Panc1 (cell line): Measurements from ENCODE around the gene DPP7. TPM values are rescaled to one million over a fixed set of nuclear protein-coding genes. Genes with fewer than 3 reads are reported as not detected.

ENCODE experiments used
- ATAC-seq: fragments of 200-7000 bp; cut with Tn5 transposase; 2 replicates; pipeline ENCODE4 v1.9.1; 2020; ENCODE audit warnings: mild to moderate bottlenecking, moderate library complexity
- BruUV-seq: library from RNA; stranded (reverse); fragments of 400-500 nt; replicated peaks from 2 replicates; lab custom pipeline; 2021; lab: Mats Ljungman, UMichigan
- CTCF ChIA-PET: fragments of 300-600 bp; sonication (Branson Sonifier 250); formaldehyde crosslinking; loops from one replicate; lab custom pipeline; 2022; ENCODE audit warnings: antibody characterized with exemption; lab: Charles Lee
- POLR2A ChIA-PET: fragments of 300-600 bp; sonication (Branson Sonifier 250); formaldehyde crosslinking; loops from one replicate; lab custom pipeline; 2022; ENCODE audit warnings: antibody characterized with exemption; lab: Charles Lee
- DNase-seq: peaks from one replicate; pipeline ENCODE4 v3.0.0-alpha.2; 2010; ENCODE audit warnings: low read depth, low spot score
- H3K27ac ChIP-seq: 2 replicates; pipeline ENCODE4 v1.5.1; 2011; ENCODE audit warnings: mild to moderate bottlenecking, low read length, inconsistent platforms
- H3K27me3 ChIP-seq: fragments of 200-500 bp; sonication (Bioruptor generic); 2 replicates; pipeline ENCODE4 v1.6.0; 2014; ENCODE audit warnings: low read length, inconsistent platforms; ENCODE audit not compliant: control insufficient read depth, insufficient read depth
- H3K36me3 ChIP-seq: fragments of 200-500 bp; sonication (Bioruptor generic); 2 replicates; pipeline ENCODE4 v1.5.1; 2014; ENCODE audit warnings: inconsistent platforms, mild to moderate bottlenecking, low read length, moderate library complexity; ENCODE audit not compliant: control insufficient read depth, insufficient read depth
- H3K4me1 ChIP-seq: 2 replicates; pipeline ENCODE4 v1.5.1; 2011; ENCODE audit warnings: inconsistent platforms, mild to moderate bottlenecking, low read length, moderate library complexity; ENCODE audit not compliant: control insufficient read depth, insufficient read depth
- H3K4me3 ChIP-seq, 2 experiments: 2 replicates each; pipeline ENCODE4 v1.5.1; 2011 to 2012; ENCODE audit warnings: low read depth in 2 of 2, low read length in 2 of 2, mild to moderate bottlenecking in 2 of 2, inconsistent platforms in 1 of 2, moderate library complexity in 1 of 2
- H3K9me3 ChIP-seq: fragments of 200-500 bp; sonication (Bioruptor generic); 2 replicates; pipeline ENCODE4 v1.5.1; 2014; ENCODE audit warnings: low read depth, mild to moderate bottlenecking, inconsistent platforms, low read length, moderate library complexity; ENCODE audit not compliant: control insufficient read depth, insufficient read depth
- POLR2AphosphoS5 ChIP-seq: IDR thresholded peaks from 2 replicates; pipeline ENCODE4 v1.6.1; 2012; ENCODE audit warnings: mild to moderate bottlenecking, low read depth, low read length, moderate library complexity
- REST ChIP-seq, 2 experiments: IDR thresholded peaks; 2 replicates each; pipeline ENCODE4 v1.6.1; 2011 to 2012; ENCODE audit warnings: low read depth in 2 of 2, control low read depth in 1 of 2, low read length in 1 of 2, mild to moderate bottlenecking in 1 of 2, moderate library complexity in 1 of 2; ENCODE audit not compliant: insufficient read depth in 1 of 2
- SIN3A ChIP-seq: IDR thresholded peaks from 2 replicates; pipeline ENCODE4 v1.6.1; 2012; ENCODE audit warnings: low read depth, mild to moderate bottlenecking, low read length, moderate library complexity, borderline replicate concordance; ENCODE audit not compliant: insufficient read depth
- TCF7L2 ChIP-seq: IDR thresholded peaks from 2 replicates; pipeline ENCODE4 v1.6.1; 2011; ENCODE audit warnings: mild to moderate bottlenecking, low read depth, low read length, inconsistent platforms
- in situ Hi-C: cut with HindIII; loops from 2 replicates; pipeline ENCODE4 v1.10.0; 2016; ENCODE audit warnings: low sequenced_read_pairs, low pct_unique_long_range_greater_than_20kb
- intact Hi-C: fragments of 100-400 bp; cut with micrococcal nuclease; formaldehyde crosslinking; loops from one replicate; pipeline ENCODE4 v1.10.0; 2022; ENCODE audit not compliant: unreplicated experiment
- total RNA-seq: library from RNA; stranded (reverse); gene quantifications from one replicate; pipeline ENCODE4 v1.2.1, GENCODE V29; 2021; ENCODE audit not compliant: unreplicated experiment
- TF ChIP-seq, protein P1 (sequence below): fragments of 450-650 bp; IDR thresholded peaks from 2 replicates; pipeline ENCODE4 v1.5.1; 2017; ENCODE audit warnings: mild to moderate bottlenecking

DPP7 gene
- total RNA-seq, 1 experiment from 2014 or later, result 236 TPM

GRCh38 chr9:137163365-137163715, 48.8 kb upstream of the DPP7 start:
- H3K27ac ChIP-seq, result no peak overlapping the region
- intact Hi-C loops (no loop called here), in situ Hi-C loops (no loop called here)
- TF ChIP-seq POLR2AphosphoS5 (no peak), SIN3A (no peak), TCF7L2 (no peak), REST (IDR thresholded peaks at IDR 0.05; ENCODE audit: insufficient read depth in 1 of 2, low read depth in 2 of 2, low read length in 1 of 2) (no peak)
- TF ChIP-seq, protein P1, sequence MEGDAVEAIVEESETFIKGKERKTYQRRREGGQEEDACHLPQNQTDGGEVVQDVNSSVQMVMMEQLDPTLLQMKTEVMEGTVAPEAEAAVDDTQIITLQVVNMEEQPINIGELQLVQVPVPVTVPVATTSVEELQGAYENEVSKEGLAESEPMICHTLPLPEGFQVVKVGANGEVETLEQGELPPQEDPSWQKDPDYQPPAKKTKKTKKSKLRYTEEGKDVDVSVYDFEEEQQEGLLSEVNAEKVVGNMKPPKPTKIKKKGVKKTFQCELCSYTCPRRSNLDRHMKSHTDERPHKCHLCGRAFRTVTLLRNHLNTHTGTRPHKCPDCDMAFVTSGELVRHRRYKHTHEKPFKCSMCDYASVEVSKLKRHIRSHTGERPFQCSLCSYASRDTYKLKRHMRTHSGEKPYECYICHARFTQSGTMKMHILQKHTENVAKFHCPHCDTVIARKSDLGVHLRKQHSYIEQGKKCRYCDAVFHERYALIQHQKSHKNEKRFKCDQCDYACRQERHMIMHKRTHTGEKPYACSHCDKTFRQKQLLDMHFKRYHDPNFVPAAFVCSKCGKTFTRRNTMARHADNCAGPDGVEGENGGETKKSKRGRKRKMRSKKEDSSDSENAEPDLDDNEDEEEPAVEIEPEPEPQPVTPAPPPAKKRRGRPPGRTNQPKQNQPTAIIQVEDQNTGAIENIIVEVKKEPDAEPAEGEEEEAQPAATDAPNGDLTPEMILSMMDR, result no peak
- ChIA-PET CTCF (interaction anchor here (0.6 to 1.1 kb wide), 3 partner anchors 12 to 39 kb away, joined by 5 to 8 read pairs (median 6); no protein-coding TSS in a partner anchor), POLR2A (no interaction called here)
- H3K4me3 ChIP-seq, result peak overlapping the region; percentile 32 to 52
- DNase-seq (no peak), ATAC-seq (peak; percentile 63)
- H3K36me3 ChIP-seq, result no peaks in the 10 kb centered on the region
- H3K27me3 ChIP-seq, result no peaks in the 10 kb centered on the region
- no peaks in the 10 kb centered on the region for H3K9me3 ChIP-seq
- no TSS peak for BruUV-seq
- 0 out of 2 replicates have a peak, but pooled peaks cover 4% of the 10 kb centered on the region for H3K4me1 ChIP-seq

GRCh38 chr9:137162505-137163364, 48.2 kb upstream of the DPP7 start:
- H3K27ac ChIP-seq, result no peak overlapping the region
- in situ Hi-C loops, result no loop called here
- H3K36me3 ChIP-seq, result no peaks in the 10 kb centered on the region
- H3K27me3 ChIP-seq, result no peaks in the 10 kb centered on the region
- TF ChIP-seq SIN3A (no peak), TCF7L2 (no peak), POLR2AphosphoS5 (no peak), REST (IDR thresholded peaks at IDR 0.05; ENCODE audit: insufficient read depth in 1 of 2, low read depth in 2 of 2, low read length in 1 of 2) (no peak)
- TF ChIP-seq, protein P1, result no peak; the same call in 1 of the 2 replicates
- no peaks in the 10 kb centered on the region for H3K9me3 ChIP-seq
- intact Hi-C loops, result no loop called here
- ATAC-seq (peak; percentile 63), DNase-seq (no peak)
- peaks cover 4% of the 10 kb centered on the region; the same call in 1 of the 2 replicates for H3K4me1 ChIP-seq
- POLR2A ChIA-PET, result interaction anchor here (0.7 kb wide), 1 partner anchor 80 kb away, joined by 17 read pairs; no protein-coding TSS in a partner anchor
- no TSS peak for BruUV-seq
- CTCF ChIA-PET, result interaction anchor here (0.6 to 1.2 kb wide), 4 partner anchors 12 to 40 kb away, joined by 5 to 8 read pairs (median 6); no protein-coding TSS in a partner anchor
- peak overlapping the region; percentile 32 to 52 for H3K4me3 ChIP-seq
